NCI-H1417 treated with DMSO at 0.1 percent for 48 hours (cell line): ENCODE results near the gene GP1BA.

Experiments
- DNase-seq: peaks from one replicate; lab custom pipeline; 2025; lab: John Stamatoyannopoulos, UW

The GP1BA gene

DNA sequence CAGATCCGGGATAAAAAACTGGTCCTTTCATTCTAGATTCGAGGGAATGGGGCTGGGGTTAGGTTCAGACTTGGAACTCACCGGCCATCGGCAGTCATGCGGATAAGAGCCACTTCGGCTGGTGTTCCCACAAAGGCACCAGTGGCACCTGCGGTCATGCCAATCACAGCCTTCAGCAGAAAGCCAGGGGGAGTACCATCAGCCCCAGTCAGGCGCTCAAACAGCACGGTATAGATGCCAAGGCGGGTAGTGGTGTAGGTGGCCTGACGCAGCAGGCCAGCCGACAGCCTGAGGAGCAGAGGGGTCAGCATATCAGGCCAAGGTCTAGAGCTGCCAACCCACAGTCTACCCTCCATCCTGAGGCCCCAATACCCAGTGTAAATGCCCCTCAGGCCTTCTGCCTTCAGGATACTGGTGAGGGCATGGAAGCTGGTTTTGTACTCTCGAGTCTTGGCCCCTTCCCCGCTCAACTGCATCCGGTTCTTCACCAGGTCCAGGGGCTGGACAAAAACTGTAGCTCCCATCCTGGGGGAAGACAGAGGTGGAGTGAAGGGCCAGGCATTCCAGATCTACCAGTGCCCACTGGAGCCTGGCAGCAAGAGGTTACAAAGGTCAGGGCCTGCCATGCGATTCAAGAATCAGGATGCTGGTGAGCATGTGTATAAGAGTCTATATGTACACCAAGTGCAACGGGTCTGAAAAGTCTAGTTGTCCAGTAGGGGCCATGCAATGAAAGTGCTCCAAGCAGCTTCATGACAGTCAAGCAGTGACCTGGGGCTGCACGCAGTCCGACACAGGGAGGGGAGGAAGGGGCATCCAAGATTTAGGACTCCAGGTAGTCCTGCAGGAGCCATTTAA is 6.8 kb downstream of the GP1BA start:
- DNase-seq, result no peak

DNA sequence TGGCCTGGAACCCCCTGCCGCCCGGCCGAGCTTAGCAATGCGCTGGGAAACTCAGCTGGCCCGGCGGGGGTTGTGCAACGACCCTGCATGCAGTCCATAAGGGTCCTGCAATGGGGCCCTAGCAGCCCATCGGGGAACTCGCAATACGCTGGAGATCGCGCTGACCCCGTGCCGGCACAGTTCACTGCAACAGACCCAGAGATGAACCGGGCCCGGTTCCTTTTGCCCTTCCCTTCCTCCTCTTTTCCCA is 7.4 kb downstream of the GP1BA start:
- no peak for DNase-seq

DNA sequence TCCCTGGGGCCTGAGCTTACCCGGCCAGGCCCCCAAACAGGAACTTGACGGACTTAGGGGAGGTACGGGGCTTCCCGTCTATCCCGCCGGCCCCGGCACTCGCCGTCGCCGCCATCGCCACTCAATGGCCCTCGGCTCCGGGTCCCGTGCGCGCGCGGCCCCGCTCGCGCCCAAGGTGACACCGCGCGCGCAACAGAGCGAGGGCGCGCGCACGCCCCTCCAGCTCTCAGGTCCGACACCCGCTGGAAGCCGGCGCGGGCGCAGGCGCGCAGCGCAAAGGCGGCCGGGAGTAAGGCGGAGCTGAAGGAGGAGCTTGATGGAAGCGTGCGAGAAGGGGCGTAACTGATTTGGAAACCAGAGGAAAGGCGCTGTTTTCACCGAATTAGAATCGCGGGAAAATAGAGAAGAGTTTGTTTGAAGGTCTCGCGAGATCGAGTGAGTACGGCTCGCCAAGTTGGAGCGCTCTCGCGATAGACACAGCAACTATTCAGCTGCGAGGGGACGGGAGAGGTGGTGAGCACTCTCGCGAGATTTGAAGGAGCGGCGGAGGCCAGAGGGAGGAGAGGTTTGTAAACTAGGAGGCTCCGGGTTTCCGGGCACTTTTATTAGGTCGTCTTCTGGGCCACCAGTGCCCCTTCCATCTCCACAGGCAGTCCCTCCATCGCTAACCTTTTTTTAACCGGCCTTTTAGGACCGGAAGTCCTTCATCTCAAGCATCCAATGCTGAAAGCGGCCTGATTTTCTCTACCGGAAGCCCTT is 7.9 kb downstream of the GP1BA start, which contains the start of the genes RNF167 and SLC25A11:
TSS of gene RNF167 (plus strand) at position 473 of the 759 bp plus-strand sequence. CDS start 642 bp downstream, outside the sequence.
TSS of gene SLC25A11 (minus strand) at position 251 of the 759 bp plus-strand sequence. CDS start at position 115, 136 bp downstream.
- peak; percentile 84 for DNase-seq

DNA sequence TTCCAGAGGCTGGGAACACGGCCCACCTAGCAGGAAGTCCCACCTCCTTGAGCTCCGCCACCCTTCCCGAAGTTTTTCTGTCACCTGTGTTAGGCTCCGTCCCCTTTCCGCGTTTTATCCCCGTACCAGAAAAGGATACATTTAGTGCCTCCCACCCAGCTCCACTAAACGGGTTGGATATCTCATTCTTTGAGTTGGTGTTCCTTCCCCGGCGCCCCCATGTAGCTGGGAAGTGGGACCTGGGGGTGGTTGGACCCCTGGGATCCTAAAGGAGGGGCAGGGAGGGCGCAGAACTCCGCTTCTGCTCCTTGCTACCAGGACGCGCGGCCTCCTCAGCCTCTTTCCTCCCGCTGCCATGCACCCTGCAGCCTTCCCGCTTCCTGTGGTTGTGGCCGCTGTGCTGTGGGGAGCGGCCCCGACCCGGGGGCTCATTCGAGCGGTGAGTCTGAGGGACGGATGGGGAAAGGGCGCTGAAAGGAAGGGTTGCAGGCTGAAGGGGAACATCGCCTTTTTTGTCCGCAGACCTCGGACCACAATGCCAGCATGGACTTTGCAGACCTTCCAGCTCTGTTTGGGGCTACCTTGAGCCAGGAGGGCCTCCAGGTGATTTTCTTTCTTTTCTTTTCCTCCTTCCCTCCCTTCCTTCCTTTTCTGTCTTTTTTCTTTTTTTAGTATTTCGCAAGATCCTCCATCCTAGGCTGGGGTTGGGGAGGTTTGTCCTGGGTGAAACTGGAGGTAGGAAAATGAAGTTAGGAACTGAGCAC is 8.7 kb downstream of the GP1BA start:
- DNase-seq, result no peak

DNA sequence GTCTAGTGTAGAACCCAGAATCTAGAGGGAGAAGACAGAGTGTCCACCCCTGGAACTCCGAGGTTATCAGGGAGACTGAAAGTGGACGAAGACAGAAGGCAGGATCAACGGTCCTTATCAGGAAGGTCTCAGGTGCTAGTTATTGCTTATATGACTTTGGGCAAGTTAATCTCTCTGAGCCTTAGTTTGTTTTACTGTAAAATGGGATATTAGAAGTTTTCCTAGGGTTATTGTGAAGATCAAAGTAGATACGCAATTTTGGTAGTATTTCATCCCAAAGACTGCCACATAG is 9.2 kb downstream of the GP1BA start:
- DNase-seq, result no peak

DNA sequence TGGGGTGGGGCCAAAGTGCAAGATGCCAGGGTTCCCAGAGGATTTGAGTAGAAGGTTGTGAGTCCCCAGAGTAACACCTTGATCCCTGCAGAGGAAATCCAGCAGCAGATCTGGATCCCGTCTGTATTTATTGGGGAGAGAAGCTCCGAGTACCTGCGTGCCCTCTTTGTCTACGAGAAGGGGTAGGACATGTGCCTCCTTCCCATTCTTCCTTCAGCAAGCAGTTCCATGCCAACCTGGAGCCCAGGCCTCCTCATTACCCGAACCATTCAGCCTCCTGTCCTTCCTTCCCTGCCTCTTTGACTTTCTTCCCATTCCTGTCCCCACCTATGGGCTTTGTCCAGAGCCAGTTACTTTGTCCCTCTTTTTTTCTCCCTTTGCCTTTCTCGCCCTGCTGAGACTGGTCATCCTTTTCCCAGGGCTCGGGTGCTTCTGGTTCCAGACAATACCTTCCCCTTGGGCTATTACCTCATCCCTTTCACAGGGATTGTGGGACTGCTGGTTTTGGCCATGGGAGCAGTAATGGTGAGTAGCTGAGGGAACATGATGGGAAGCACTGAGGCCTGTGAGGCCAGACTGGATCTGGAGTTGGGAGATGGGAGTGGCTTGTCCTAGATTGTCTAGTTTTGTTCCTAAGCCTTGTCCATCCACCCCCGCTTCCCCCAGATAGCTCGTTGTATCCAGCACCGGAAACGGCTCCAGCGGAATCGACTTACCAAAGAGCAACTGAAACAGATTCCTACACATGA is 10.9 kb downstream of the GP1BA start:
- DNase-seq, result no peak

DNA sequence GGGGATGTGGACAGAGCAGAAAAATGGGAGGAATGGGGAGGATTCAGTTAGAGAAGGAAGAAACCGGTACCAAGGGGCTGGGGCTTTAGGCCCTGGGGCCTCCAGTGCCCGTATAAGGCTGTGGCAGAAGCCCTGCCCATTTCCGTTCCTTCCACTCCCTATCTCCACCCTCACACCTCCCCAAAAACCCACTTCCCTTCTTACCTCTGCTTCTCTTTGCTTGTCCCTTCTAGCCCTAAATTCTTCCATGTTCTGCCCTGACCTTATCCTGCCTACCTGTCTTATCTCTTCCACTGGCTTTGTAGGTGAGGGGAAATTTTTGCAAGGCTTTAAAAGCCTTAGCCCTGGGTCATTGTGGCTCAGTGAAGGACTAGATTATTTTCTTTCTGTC is 12.1 kb downstream of the GP1BA start:
- DNase-seq, result no peak

DNA sequence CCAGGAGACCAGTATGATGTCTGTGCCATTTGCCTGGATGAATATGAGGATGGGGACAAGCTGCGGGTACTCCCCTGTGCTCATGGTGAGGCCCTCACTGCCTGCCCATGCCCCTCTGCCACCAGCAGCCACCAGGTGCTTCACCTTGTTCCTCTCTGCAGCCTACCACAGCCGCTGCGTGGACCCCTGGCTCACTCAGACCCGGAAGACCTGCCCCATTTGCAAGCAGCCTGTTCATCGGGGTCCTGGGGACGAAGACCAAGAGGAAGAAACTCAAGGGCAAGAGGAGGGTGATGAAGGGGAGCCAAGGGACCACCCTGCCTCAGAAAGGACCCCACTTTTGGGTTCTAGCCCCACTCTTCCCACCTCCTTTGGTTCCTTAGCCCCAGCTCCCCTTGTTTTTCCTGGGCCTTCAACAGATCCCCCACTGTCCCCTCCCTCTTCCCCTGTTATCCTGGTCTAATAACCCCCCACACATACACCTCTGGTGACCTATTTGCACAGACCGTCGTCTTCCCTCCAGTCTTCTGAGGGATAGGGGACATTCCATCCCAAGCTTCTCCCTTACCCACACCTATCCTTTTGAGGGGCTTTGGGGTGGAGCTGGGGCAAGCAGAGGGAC is 12.6 kb downstream of the GP1BA start:
- DNase-seq, result no peak

DNA sequence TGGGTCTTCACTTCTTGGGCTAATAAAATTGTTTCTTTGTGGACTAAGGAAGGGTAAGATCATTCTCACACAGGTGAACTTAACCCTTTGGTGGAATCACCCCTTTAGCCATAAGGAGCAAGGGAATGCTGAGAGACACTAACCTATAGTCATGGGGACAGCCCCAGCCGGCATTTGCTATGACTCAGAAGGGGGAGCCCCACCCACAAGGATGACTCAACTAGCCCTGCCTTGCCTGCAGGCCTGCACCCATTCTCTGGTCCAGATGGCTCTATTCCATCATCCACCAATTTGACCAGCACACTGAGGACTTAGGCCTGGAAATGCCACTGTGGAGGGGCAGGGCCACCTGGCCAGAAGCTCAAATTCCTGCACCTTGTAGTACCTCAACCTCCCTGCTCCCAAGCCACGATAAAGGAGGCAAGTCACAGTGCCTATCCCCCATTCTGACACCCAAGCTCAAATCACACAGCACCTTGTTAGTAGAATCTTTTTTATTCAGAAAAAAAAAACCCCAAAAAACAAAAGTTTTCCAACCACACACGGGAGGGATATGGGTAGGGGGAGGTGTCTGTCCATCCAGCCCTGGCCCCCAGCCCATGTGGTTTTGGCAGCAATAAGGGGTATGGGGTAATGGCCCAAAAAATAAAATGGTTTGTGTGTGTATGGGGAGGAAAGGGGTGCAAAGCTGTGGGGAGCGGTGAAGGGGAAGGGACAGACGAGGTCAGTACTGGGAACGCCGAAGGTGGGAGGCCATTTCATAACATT is 13.3 kb downstream of the GP1BA start:
- no peak for DNase-seq

DNA sequence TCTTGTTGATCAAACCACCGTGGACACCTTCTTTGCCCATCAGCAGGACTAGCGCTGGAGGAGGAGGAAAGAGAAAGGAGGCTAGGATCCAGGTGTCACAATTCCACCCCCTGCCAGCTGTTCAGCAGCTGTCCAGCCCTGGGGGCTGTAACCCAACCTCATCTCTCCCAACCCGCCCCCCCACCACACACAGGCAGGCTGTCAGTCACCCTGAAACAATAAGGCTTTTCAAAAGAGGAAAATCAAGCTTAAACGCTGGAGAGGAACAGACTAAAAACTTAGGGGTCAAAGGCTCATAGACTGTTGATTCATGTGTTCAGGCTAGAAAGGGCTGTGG is 13.8 kb downstream of the GP1BA start:
- DNase-seq, result no peak

DNA sequence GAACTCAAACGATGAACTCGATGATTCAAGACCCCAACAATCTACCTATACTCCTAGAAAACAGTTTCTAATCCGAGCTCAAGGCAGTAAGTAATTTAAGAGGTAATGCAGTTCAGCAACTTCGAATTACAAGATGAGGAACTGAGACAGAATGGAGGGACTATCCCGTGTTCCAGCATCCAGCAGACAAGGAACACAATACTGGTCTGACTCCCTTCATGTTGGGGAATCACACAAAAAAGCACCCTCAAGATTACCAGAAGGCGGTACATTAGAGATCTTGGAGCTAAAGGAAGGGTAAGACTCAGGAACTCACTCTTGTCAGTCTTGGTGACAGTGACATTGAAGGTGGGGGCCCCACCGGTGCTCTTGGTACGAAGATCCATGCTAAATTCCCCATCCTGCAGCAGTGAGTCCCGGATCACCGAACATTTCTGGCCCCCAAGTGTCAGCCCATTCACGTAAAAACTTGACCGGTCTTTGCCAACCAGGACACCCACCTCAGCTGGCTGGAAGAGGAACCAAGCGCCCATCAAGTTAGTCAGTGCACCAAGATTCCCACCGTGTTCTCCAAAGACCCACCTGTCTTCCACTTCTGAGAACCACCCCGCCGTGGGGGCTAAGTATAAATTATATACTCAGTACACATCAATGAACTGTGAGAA is 14.4 kb downstream of the GP1BA start:
- DNase-seq, result no peak

DNA sequence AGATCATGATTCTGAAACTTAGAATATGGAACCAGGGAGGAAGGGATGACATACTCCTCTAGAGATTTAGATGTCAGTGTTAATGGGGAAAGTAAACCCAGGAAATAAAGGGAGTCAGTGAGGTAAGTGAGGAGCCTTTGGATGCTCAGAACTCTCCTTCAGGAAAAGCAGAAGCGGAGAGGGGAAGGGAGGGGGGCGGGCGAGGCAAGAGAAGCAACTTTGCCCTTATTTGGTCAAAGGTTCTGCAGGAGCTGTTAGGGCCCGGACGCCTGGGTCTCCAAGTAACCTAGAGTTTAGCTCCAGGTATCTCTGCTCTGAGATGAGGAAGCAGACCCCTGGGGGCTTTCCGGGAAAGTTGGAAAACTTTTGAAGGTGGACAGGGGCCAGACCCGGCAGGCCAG is 14.9 kb downstream of the GP1BA start:
- no peak for DNase-seq

DNA sequence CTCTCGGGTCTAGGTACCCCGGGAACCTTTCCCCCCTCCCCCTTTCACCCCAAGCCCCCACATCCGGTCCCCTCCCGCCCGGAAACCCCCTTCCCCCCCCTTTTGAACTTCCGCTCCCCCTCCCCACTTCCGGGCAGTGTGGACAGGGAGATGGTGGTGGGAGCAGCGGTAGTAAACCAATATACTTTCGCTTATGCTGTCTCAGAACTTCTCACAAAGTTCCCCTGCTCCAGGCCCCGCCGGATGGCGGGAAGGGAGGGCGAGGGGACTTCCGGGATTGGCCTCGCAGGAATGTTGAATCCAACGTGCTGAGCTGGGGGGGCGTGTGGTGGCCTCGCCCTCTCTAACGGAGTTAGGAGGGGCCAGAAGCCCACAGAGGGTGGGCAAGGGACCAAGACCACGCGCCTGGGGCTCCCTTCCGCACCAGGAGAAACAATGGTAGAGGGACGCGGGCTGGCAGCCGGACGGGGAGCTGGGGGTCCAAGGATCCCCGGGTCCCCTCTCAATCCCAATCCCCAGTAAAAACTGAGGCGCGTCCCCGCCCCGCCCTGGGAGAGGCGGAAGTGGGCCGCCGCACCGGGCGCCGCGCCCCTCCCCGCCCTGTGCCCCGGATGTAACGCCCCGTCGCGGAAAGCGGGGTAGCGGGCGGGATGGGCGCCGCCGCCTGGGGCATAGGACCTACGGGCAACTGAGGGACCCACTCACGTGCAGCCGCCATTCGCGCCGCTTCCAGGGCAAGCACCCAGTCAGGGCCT is 15.5 kb downstream of the GP1BA start:
- DNase-seq, result no peak

DNA sequence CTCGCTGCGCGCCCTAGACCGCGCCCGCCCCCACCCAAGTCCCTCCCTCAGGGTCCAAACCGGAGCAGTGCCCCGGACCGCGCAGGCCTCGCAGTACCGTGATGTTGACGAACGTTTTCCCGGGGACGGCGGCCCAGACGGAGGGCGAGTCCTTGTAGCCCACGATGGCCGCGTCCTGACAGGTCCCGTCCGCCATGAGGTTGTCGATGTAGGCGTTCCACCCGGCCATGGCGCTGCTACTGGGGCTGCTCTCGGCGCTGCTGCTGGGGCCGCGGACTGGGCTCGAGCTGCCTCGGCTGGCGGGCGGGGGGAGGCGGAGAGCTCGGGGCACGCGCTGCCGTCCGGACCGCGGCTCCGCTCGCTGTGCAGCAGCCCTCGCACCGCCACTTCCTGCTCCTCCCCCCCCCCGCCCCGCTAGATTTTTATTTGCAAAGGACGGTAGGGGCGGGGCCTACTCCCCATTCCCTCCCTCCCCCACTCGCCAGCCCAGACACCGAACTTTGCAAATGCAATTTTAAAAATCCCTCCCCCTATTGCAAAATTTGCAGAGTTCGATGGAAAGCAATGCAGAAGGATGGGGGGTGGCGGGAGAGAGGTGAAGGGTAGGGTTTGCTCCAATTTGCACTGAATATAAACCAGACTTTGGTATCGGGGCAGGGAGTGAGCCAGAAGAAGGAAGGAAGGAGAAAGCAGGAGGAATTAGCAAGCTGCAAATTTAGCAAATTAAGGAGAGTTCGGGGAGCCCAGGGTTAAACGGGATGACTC is 16.3 kb downstream of the GP1BA start, which contains the start of gene PFN1:
TSS of gene PFN1 (minus strand) at position 365 of the 765 bp plus-strand sequence. CDS start at position 229, 136 bp downstream.
- no peak for DNase-seq

DNA sequence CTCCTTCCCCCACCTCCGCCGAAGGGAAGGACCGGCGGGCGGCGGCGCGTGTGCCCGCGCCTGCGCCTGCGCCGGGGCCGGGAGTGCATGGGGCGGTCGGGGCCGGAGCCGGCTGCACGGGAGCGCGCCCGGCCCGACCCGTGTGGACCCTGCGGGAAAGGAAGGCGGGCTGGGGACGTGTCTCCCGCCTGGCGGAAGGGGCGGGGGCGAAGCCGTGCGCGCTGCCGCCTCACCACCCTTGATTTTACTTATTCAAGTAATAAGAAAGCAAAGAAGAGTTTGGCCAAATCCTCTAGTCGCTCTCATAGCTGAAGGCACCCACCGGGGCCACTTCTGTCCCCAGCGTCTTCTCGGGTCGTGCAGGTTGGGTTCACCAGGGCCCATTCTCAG is 16.8 kb downstream of the GP1BA start:
- no peak for DNase-seq

DNA sequence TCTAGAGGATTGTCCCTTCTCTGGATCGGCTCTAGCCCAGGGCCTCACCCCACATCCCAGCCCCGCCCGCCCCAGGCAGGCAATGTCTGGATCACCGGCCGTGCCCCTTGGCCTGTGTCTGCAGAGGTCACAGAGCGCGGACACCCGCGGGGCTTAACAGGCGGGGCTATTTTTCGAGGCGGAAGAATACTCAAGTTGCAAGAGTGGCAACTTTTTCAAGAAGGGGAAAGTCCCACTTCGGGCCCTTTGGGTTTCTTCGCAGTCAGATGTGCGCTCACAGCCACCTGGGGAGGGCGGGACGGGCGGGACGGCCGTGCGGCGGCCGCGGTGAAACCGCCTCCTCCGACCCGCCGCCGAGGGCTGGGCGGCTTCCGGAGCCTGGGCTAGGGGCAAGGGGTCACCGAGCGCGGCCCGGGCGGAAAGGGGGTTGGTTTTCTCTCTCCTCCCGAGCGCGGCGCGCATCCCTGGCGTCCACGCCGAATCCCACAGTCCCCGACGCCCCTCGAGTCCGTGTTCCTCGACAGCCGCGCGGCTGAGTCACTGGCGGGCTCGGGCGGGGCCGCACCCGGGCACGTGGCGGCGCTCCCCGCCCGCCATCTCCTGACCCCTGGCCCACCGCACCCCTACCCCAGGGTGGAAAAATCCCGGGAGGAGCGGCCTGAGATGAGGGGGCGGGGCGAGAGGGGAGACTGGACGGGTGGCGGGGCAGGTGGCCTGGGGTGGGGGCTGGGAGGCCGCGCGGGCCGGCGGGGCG is 17.4 kb downstream of the GP1BA start:
- no peak for DNase-seq

DNA sequence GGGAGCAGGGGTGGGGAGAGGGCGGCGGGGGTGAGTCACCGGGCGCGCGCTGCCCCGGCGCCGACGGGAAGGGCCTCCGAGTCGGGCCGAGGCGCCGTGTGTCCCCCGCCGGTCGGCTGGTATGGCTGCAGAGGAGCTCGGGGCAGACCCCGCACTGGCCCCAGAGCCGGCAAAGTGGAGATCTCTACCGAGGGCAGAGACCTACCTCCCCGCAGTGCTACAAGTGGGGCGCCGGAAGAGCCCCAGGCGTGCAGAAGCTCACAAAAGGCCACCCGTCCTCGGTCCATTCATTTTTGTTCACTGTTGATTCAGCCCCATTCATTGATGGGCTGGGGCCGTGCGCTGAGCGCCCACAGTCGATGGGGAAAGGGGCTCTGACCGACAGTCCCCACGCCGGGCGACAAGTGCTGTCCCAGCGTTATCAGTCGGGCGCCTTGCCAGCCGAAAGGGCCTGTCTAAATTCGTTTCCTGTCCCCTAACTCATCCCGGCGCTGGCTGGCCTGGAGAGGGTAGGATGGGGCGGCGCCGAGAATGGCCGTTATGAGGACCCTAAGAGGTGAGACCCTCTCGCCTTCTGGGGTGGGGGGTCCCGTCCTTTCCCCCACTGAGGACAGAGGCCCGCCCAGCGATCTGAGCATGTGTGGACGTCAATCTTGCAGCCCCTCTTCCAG is 18.1 kb downstream of the GP1BA start:
- DNase-seq, result no peak
